OCI-LY1 (cell line): ENCODE measurements around the gene MRPL28.

ENCODE experiments used
- H2AFZ ChIP-seq: fragments of 200-600 bp; sonication (generic), shearing (Covaris generic); 2 replicates; pipeline ENCODE4 v1.6.0; 2014; ENCODE audit warnings: antibody characterized with exemption, mild to moderate bottlenecking, low read length
- H3F3A ChIP-seq: fragments of 200-600 bp; sonication (generic), shearing (Covaris generic); 2 replicates; pipeline ENCODE4 v1.6.0; 2014; ENCODE audit warnings: mild to moderate bottlenecking, antibody characterized with exemption, low read length, moderate library complexity; ENCODE audit not compliant: insufficient read depth
- H3K27ac ChIP-seq: fragments of 200-600 bp; sonication (generic); 2 replicates; pipeline ENCODE4 v1.5.1; 2014; ENCODE audit warnings: low read length, mixed run types, mild to moderate bottlenecking, low read depth; ENCODE audit not compliant: poor library complexity, severe bottlenecking
- H3K27me3 ChIP-seq: fragments of 200-600 bp; sonication (generic); 2 replicates; pipeline ENCODE4 v1.6.0; 2014; ENCODE audit warnings: antibody characterized with exemption, mild to moderate bottlenecking, low read length, moderate library complexity; ENCODE audit not compliant: insufficient read depth
- H3K36me3 ChIP-seq: fragments of 200-600 bp; sonication (generic); 2 replicates; pipeline ENCODE4 v1.6.1; 2014; ENCODE audit warnings: mild to moderate bottlenecking, antibody characterized with exemption, low read length, moderate library complexity, mixed read lengths; ENCODE audit not compliant: insufficient read depth
- H3K4me1 ChIP-seq: fragments of 200-600 bp; sonication (generic); 2 replicates; pipeline ENCODE4 v1.5.1; 2014; ENCODE audit warnings: mild to moderate bottlenecking, low read length, moderate library complexity; ENCODE audit not compliant: insufficient read depth, severe bottlenecking
- H3K4me2 ChIP-seq: fragments of 200-600 bp; sonication (generic), shearing (Covaris generic); 2 replicates; pipeline ENCODE4 v1.6.1; 2014; ENCODE audit warnings: low read length
- H3K4me3 ChIP-seq: fragments of 200-600 bp; sonication (generic); 2 replicates; pipeline ENCODE4 v1.5.1; 2014; ENCODE audit warnings: low read length, low read depth, mild to moderate bottlenecking, mixed read lengths; ENCODE audit not compliant: poor library complexity, severe bottlenecking
- H3K79me2 ChIP-seq: fragments of 200-600 bp; shearing (Covaris generic); 2 replicates; pipeline ENCODE4 v1.6.1; 2016; ENCODE audit warnings: mixed run types, low read length, mixed read lengths; ENCODE audit not compliant: insufficient read depth
- H3K9ac ChIP-seq: fragments of 200-600 bp; sonication (generic), shearing (Covaris generic); 2 replicates; pipeline ENCODE4 v1.6.1; 2014; ENCODE audit warnings: mild to moderate bottlenecking, low read length, mixed read lengths
- H3K9me2 ChIP-seq: fragments of 200-600 bp; sonication (generic), shearing (Covaris generic); 2 replicates; pipeline ENCODE4 v1.6.1; 2014; ENCODE audit warnings: low read depth, mild to moderate bottlenecking, low read length, mixed read lengths
- H3K9me3 ChIP-seq: fragments of 200-600 bp; shearing (Covaris generic); 2 replicates; pipeline ENCODE4 v1.6.1; 2014; ENCODE audit warnings: low read length, mixed read lengths
- H4K20me1 ChIP-seq: fragments of 200-600 bp; sonication (generic), shearing (Covaris generic); 2 replicates; pipeline ENCODE4 v1.6.0; 2016; ENCODE audit warnings: mild to moderate bottlenecking, low read length; ENCODE audit not compliant: insufficient read depth
- CTCF ChIP-seq: fragments of 200-600 bp; sonication (generic), shearing (Covaris generic); IDR thresholded peaks from 2 replicates; pipeline ENCODE4 v1.5.1; 2017; ENCODE audit warnings: mild to moderate bottlenecking, antibody characterized with exemption, low read length, moderate library complexity, mixed read lengths
- EZH2 ChIP-seq: fragments of 200-600 bp; sonication (generic), shearing (Covaris generic); IDR thresholded peaks from 2 replicates; pipeline ENCODE4 v1.8.0; 2017; ENCODE audit warnings: borderline replicate concordance, mixed run types, mild to moderate bottlenecking, antibody characterized with exemption, low read length, moderate library complexity, mixed read lengths

The MRPL28 gene

GRCh38 chr16:354971-355461 is 15.3 kb downstream of the MRPL28 start:
- no peak overlapping the region for H3K4me2 ChIP-seq
- no peak overlapping the region for H3K4me3 ChIP-seq
- no peaks in the 10 kb centered on the region for H3K27me3 ChIP-seq
- H3F3A ChIP-seq: no peaks in the 10 kb centered on the region
- H3K4me1 ChIP-seq: peaks cover 21% of the 10 kb centered on the region
- peaks cover 8% of the 10 kb centered on the region; the same call in 1 of the 2 replicates for H3K36me3 ChIP-seq
- no peaks in the 10 kb centered on the region for H3K9me3 ChIP-seq
- no peaks in the 10 kb centered on the region for H4K20me1 ChIP-seq
- 0 out of 2 replicates have a peak, but pooled peaks cover 5% of the 10 kb centered on the region for H3K79me2 ChIP-seq
- no peaks in the 10 kb centered on the region for H3K9me2 ChIP-seq
- TF ChIP-seq CTCF (no peak), EZH2 (no peak)
- H2AFZ ChIP-seq: no peak overlapping the region
- no peak overlapping the region for H3K9ac ChIP-seq
- H3K27ac ChIP-seq: no peak overlapping the region

- Histone ChIP-seq H3K9me2 (no peaks in the 10 kb centered on the region), H2AFZ (no peak overlapping the region), H3K27me3 (no peaks in the 10 kb centered on the region), H3K9ac (no peak overlapping the region), H3K4me3 (no peak overlapping the region), H3F3A (no peaks in the 10 kb centered on the region), H3K27ac (no peak overlapping the region), H4K20me1 (no peaks in the 10 kb centered on the region), H3K4me2 (no peak overlapping the region), H3K36me3 (peaks cover 9% of the 10 kb centered on the region; the same call in 1 of the 2 replicates), H3K79me2 (0 out of 2 replicates have a peak, but pooled peaks cover 5% of the 10 kb centered on the region), H3K9me3 (no peaks in the 10 kb centered on the region), H3K4me1 (peaks cover 27% of the 10 kb centered on the region)
- TF ChIP-seq CTCF (no peak), EZH2 (no peak)
Measured at GRCh38 chr16:354291-354881, 16.0 kb downstream of the MRPL28 start.

- Histone ChIP-seq H3F3A (no peaks in the 10 kb centered on the region), H3K36me3 (peaks cover 9% of the 10 kb centered on the region; the same call in 1 of the 2 replicates), H3K4me3 (peak overlapping the region; percentile 55), H3K9me2 (no peaks in the 10 kb centered on the region), H3K4me1 (peaks cover 32% of the 10 kb centered on the region), H3K9ac (peak overlapping the region; percentile 29; the same call in 1 of the 2 replicates), H2AFZ (no peak overlapping the region), H3K27me3 (no peaks in the 10 kb centered on the region), H4K20me1 (no peaks in the 10 kb centered on the region), H3K27ac (no peak overlapping the region), H3K9me3 (no peaks in the 10 kb centered on the region), H3K4me2 (peak overlapping the region; percentile 59), H3K79me2 (0 out of 2 replicates have a peak, but pooled peaks cover 5% of the 10 kb centered on the region)
- TF ChIP-seq CTCF (no peak), EZH2 (no peak)
Measured at GRCh38 chr16:353404-354290, 16.7 kb downstream of the MRPL28 start.
